Parathyroid adenoma (tissue), 2 donors: Measurements from ENCODE around the gene LDLRAP1.

Source experiments
- H2AFZ ChIP-seq: fragments of 300-600 bp; sonication (generic); one replicate; pipeline ENCODE4 v1.7.0; 2017; ENCODE audit warnings: antibody characterized with exemption, mild to moderate bottlenecking
- H3K27ac ChIP-seq: fragments of 300-600 bp; sonication (generic); one replicate; pipeline ENCODE4 v1.7.0; 2017
- H3K27me3 ChIP-seq: fragments of 300-600 bp; sonication (generic); one replicate; pipeline ENCODE4 v1.7.0; 2017; ENCODE audit warnings: low read length; ENCODE audit not compliant: control insufficient read depth, insufficient read depth
- H3K36me3 ChIP-seq: fragments of 300-600 bp; sonication (generic); one replicate; pipeline ENCODE4 v1.7.0; 2017; ENCODE audit warnings: low read length; ENCODE audit not compliant: control insufficient read depth, insufficient read depth
- H3K4me1 ChIP-seq: fragments of 300-600 bp; sonication (generic); one replicate; pipeline ENCODE4 v1.7.0; 2017; ENCODE audit warnings: control low read depth
- H3K4me2 ChIP-seq: fragments of 300-600 bp; sonication (generic); one replicate; pipeline ENCODE4 v1.7.0; 2017; ENCODE audit warnings: low read length
- H3K4me3 ChIP-seq: fragments of 300-600 bp; sonication (generic); one replicate; pipeline ENCODE4 v1.7.0; 2017; ENCODE audit warnings: low read depth, low read length
- H3K79me2 ChIP-seq: fragments of 300-600 bp; sonication (generic); one replicate; pipeline ENCODE4 v1.7.0; 2017; ENCODE audit warnings: control low read depth
- H3K9ac ChIP-seq: fragments of 300-600 bp; sonication (generic); one replicate; pipeline ENCODE4 v1.7.0; 2017; ENCODE audit warnings: mild to moderate bottlenecking
- H3K9me3 ChIP-seq: fragments of 300-600 bp; sonication (generic); one replicate; pipeline ENCODE4 v1.7.0; 2017; ENCODE audit warnings: low read length; ENCODE audit not compliant: control insufficient read depth
- CTCF ChIP-seq: fragments of 300-600 bp; sonication (generic); IDR thresholded peaks from one replicate; pipeline ENCODE4 v1.7.0; 2017; ENCODE audit warnings: antibody characterized with exemption, mild to moderate bottlenecking
- donor health status: primary hyperparathyroidism.

The LDLRAP1 gene

GRCh38 chr1:25609921-25610320 is 66.5 kb downstream of the LDLRAP1 start:
- TF ChIP-seq CTCF = no peak
- Histone ChIP-seq H3K9me3 (no peaks in the 10 kb centered on the region), H3K27me3 (no peaks in the 10 kb centered on the region), H3K36me3 (no peaks in the 10 kb centered on the region), H3K79me2 (no peaks in the 10 kb centered on the region), H3K9ac (no peak overlapping the region), H3K4me2 (no peak overlapping the region), H2AFZ (no peak overlapping the region), H3K27ac (no peak overlapping the region), H3K4me3 (no peak overlapping the region), H3K4me1 (no peaks in the 10 kb centered on the region)

GRCh38 chr1:25610822-25611630 is 67.6 kb downstream of the LDLRAP1 start:
- TF ChIP-seq CTCF = no peak
- H3K4me3 ChIP-seq = no peak overlapping the region
- H3K9me3 ChIP-seq = no peaks in the 10 kb centered on the region
- no peaks in the 10 kb centered on the region for H3K79me2 ChIP-seq
- no peak overlapping the region for H3K9ac ChIP-seq
- H2AFZ ChIP-seq = no peak overlapping the region
- no peaks in the 10 kb centered on the region for H3K36me3 ChIP-seq
- H3K4me1 ChIP-seq = no peaks in the 10 kb centered on the region
- no peak overlapping the region for H3K27ac ChIP-seq
- H3K27me3 ChIP-seq = no peaks in the 10 kb centered on the region
- no peak overlapping the region for H3K4me2 ChIP-seq

- H3K27ac ChIP-seq = no peak overlapping the region
Measured at GRCh38 chr1:25611843-25612242, 68.4 kb downstream of the LDLRAP1 start.

GRCh38 chr1:25612421-25612820 is 69.0 kb downstream of the LDLRAP1 start:
- H3K9me3 ChIP-seq = no peaks in the 10 kb centered on the region
- no peak overlapping the region for H3K4me3 ChIP-seq
- no peak overlapping the region for H2AFZ ChIP-seq
- H3K9ac ChIP-seq = no peak overlapping the region
- H3K4me1 ChIP-seq = no peaks in the 10 kb centered on the region
- no peaks in the 10 kb centered on the region for H3K27me3 ChIP-seq
- H3K79me2 ChIP-seq = no peaks in the 10 kb centered on the region
- TF ChIP-seq CTCF = no peak
- H3K4me2 ChIP-seq = no peak overlapping the region
- H3K27ac ChIP-seq = no peak overlapping the region
- no peaks in the 10 kb centered on the region for H3K36me3 ChIP-seq

More at GRCh38 chr1:25611843-25612242, 68.4 kb downstream of the LDLRAP1 start:
- TF ChIP-seq CTCF = no peak
- Histone ChIP-seq H3K36me3 (no peaks in the 10 kb centered on the region), H3K9me3 (no peaks in the 10 kb centered on the region), H3K4me3 (no peak overlapping the region), H3K4me2 (no peak overlapping the region), H3K79me2 (no peaks in the 10 kb centered on the region), H3K9ac (no peak overlapping the region), H3K4me1 (no peaks in the 10 kb centered on the region), H2AFZ (no peak overlapping the region), H3K27me3 (no peaks in the 10 kb centered on the region)

GRCh38 chr1:25613091-25613490 is 69.7 kb downstream of the LDLRAP1 start:
- Histone ChIP-seq H3K27ac (no peak overlapping the region), H3K36me3 (no peaks in the 10 kb centered on the region), H3K9ac (no peak overlapping the region), H2AFZ (no peak overlapping the region), H3K79me2 (no peaks in the 10 kb centered on the region), H3K4me3 (no peak overlapping the region), H3K4me2 (no peak overlapping the region), H3K27me3 (no peaks in the 10 kb centered on the region), H3K4me1 (no peaks in the 10 kb centered on the region), H3K9me3 (no peaks in the 10 kb centered on the region)
- no peak for TF ChIP-seq CTCF
